SK-N-SH treated with all-trans-retinoic acid at 6 μM for 48 hours (cell line): ENCODE results near the gene PZP.

Experiments used
- ATAC-seq: fragments of 200-7000 bp; cut with Tn5 transposase; 3 replicates; pipeline ENCODE4 v1.9.1; 2020; ENCODE audit warnings: mild to moderate bottlenecking, moderate library complexity
- ARNTL ChIP-seq: fragments of 450-650 bp; formaldehyde crosslinking; IDR thresholded peaks from 2 replicates; pipeline ENCODE4 v1.5.0; 2020; ENCODE audit warnings: low read depth, mild to moderate bottlenecking, moderate library complexity, borderline replicate concordance
- BACH2 ChIP-seq: fragments of 250-450 bp; sonication (Bioruptor Pico); IDR thresholded peaks from 2 replicates; pipeline ENCODE4 v1.9.0; 2021; ENCODE audit warnings: mild to moderate bottlenecking, borderline replicate concordance
- CREB5 ChIP-seq: fragments of 250-450 bp; sonication (Bioruptor Pico); IDR thresholded peaks from 2 replicates; pipeline ENCODE4 v1.5.1; 2020; ENCODE audit warnings: low read depth, mild to moderate bottlenecking, moderate library complexity
- CSDC2 ChIP-seq: fragments of 250-450 bp; sonication (Bioruptor Pico); IDR thresholded peaks from 2 replicates; pipeline ENCODE4 v1.5.0; 2020; ENCODE audit warnings: mild to moderate bottlenecking, moderate library complexity
- ESRRG ChIP-seq: fragments of 250-450 bp; sonication (Bioruptor Pico); IDR thresholded peaks from 2 replicates; pipeline ENCODE4 v1.6.1; 2021; ENCODE audit warnings: mild to moderate bottlenecking
- GLIS3 ChIP-seq: fragments of 250-450 bp; sonication (Bioruptor Pico); IDR thresholded peaks from 2 replicates; pipeline ENCODE4 v1.5.0; 2020; ENCODE audit warnings: mild to moderate bottlenecking, moderate library complexity
- ISL1 ChIP-seq: fragments of 250-450 bp; sonication (Bioruptor Pico); IDR thresholded peaks from 2 replicates; pipeline ENCODE4 v2.1.2; 2022; ENCODE audit warnings: mild to moderate bottlenecking, moderate library complexity
- PATZ1 ChIP-seq: fragments of 250-450 bp; sonication (Bioruptor Pico); IDR thresholded peaks from 2 replicates; pipeline ENCODE4 v1.8.0; 2020; ENCODE audit warnings: mild to moderate bottlenecking, moderate library complexity, borderline replicate concordance
- POU6F1 ChIP-seq: fragments of 250-450 bp; sonication (Bioruptor Pico); IDR thresholded peaks from 2 replicates; pipeline ENCODE4 v1.8.0; 2021; ENCODE audit warnings: low read depth, mild to moderate bottlenecking, moderate library complexity, borderline replicate concordance
- PPARA ChIP-seq: fragments of 250-450 bp; sonication (Bioruptor Pico); IDR thresholded peaks from 2 replicates; pipeline ENCODE4 v1.5.0; 2020; ENCODE audit warnings: mild to moderate bottlenecking, borderline replicate concordance
- RARB ChIP-seq: fragments of 250-450 bp; sonication (Bioruptor Pico); IDR thresholded peaks from 2 replicates; pipeline ENCODE4 v1.8.0; 2021; ENCODE audit warnings: mild to moderate bottlenecking, moderate library complexity
- SNAI2 ChIP-seq: fragments of 250-450 bp; sonication (Bioruptor Pico); IDR thresholded peaks from 2 replicates; pipeline ENCODE4 v1.5.0; 2020; ENCODE audit warnings: mild to moderate bottlenecking, moderate library complexity
- TCF4 ChIP-seq: fragments of 250-450 bp; sonication (Bioruptor Pico); IDR thresholded peaks from 2 replicates; pipeline ENCODE4 v1.8.0; 2021; ENCODE audit warnings: mild to moderate bottlenecking, moderate library complexity, borderline replicate concordance
- TOX ChIP-seq: fragments of 250-450 bp; sonication (Bioruptor Pico); IDR thresholded peaks from 2 replicates; pipeline ENCODE4 v1.8.0; 2021; ENCODE audit warnings: mild to moderate bottlenecking, moderate library complexity, borderline replicate concordance
- TSHZ2 ChIP-seq: fragments of 250-450 bp; sonication (Bioruptor Pico); IDR thresholded peaks from 2 replicates; pipeline ENCODE4 v1.5.0; 2020; ENCODE audit warnings: mild to moderate bottlenecking, moderate library complexity
- ZC3H10 ChIP-seq: fragments of 250-450 bp; sonication (Bioruptor Pico); IDR thresholded peaks from 2 replicates; pipeline ENCODE4 v1.5.1; 2021; ENCODE audit warnings: mild to moderate bottlenecking, moderate library complexity
- ZFP3 ChIP-seq: fragments of 250-450 bp; sonication (Bioruptor Pico); IDR thresholded peaks from 2 replicates; pipeline ENCODE4 v1.5.0; 2020; ENCODE audit warnings: mild to moderate bottlenecking, moderate library complexity
- ZFP30 ChIP-seq: fragments of 450-650 bp; formaldehyde crosslinking; IDR thresholded peaks from 2 replicates; pipeline ENCODE4 v1.5.0; 2022; ENCODE audit warnings: mild to moderate bottlenecking, moderate library complexity
- ZNF565 ChIP-seq: fragments of 450-650 bp; formaldehyde crosslinking; conservative IDR thresholded peaks from 2 replicates; pipeline ENCODE4 v1.5.0; 2020; ENCODE audit warnings: low read depth, mild to moderate bottlenecking, moderate library complexity
- ZNF70 ChIP-seq: fragments of 450-650 bp; formaldehyde crosslinking; IDR thresholded peaks from 2 replicates; pipeline ENCODE4 v1.5.0; 2020; ENCODE audit warnings: mild to moderate bottlenecking, moderate library complexity
- ZNF8 ChIP-seq: fragments of 450-650 bp; formaldehyde crosslinking; IDR thresholded peaks from 2 replicates; pipeline ENCODE4 v1.5.0; 2020; ENCODE audit warnings: mild to moderate bottlenecking, moderate library complexity

The PZP gene

GRCh38 chr12:9211687-9212086, 3.5 kb upstream of the PZP start:
- ATAC-seq: no peak
- TF ChIP-seq POU6F1 (CRISPR knock-in tag) (no peak), ZFP30 (CRISPR knock-in tag) (no peak), PPARA (CRISPR knock-in tag) (no peak), ZFP3 (CRISPR knock-in tag) (no peak), BACH2 (CRISPR knock-in tag) (no peak), ZNF8 (CRISPR knock-in tag) (no peak), TOX (CRISPR knock-in tag) (no peak), CREB5 (CRISPR knock-in tag) (no peak), ZC3H10 (no peak), ARNTL (no peak), PATZ1 (CRISPR knock-in tag) (no peak), ZNF70 (CRISPR knock-in tag) (no peak), GLIS3 (CRISPR knock-in tag) (no peak), SNAI2 (CRISPR knock-in tag) (no peak), ZNF565 (CRISPR knock-in tag) (no peak), TCF4 (CRISPR knock-in tag) (no peak), ISL1 (CRISPR knock-in tag) (no peak), RARB (CRISPR knock-in tag) (no peak), CSDC2 (CRISPR knock-in tag) (no peak)

GRCh38 chr12:9204380-9204779, 3.8 kb downstream of the PZP start:
- ATAC-seq: no peak
- TF ChIP-seq ZNF70 (CRISPR knock-in tag) (no peak), TOX (CRISPR knock-in tag) (no peak), ISL1 (CRISPR knock-in tag) (no peak)

GRCh38 chr12:9198012-9198411, 10.2 kb downstream of the PZP start:
- no peak for ATAC-seq

GRCh38 chr12:9184276-9184675, 23.9 kb downstream of the PZP start:
- no peak for ATAC-seq
- no peak for TF ChIP-seq ZNF565 (CRISPR knock-in tag)
- TF ChIP-seq ZFP30 (CRISPR knock-in tag): no peak
- no peak for TF ChIP-seq SNAI2 (CRISPR knock-in tag)
- TF ChIP-seq CREB5 (CRISPR knock-in tag): no peak
- no peak for TF ChIP-seq BACH2 (CRISPR knock-in tag)
- no peak for TF ChIP-seq ESRRG (CRISPR knock-in tag)
- TF ChIP-seq ZC3H10: no peak
- no peak for TF ChIP-seq RARB (CRISPR knock-in tag)

More at GRCh38 chr12:9198012-9198411, 10.2 kb downstream of the PZP start:
- TF ChIP-seq TOX (CRISPR knock-in tag) (no peak), RARB (CRISPR knock-in tag) (no peak), ZNF70 (CRISPR knock-in tag) (no peak), BACH2 (CRISPR knock-in tag) (no peak), ZNF565 (CRISPR knock-in tag) (no peak), TCF4 (CRISPR knock-in tag) (no peak)

- no peak for ATAC-seq
- TF ChIP-seq TSHZ2 (CRISPR knock-in tag) (no peak), ARNTL (no peak), GLIS3 (CRISPR knock-in tag) (no peak), PPARA (CRISPR knock-in tag) (no peak), RARB (CRISPR knock-in tag) (no peak), ZC3H10 (no peak), BACH2 (CRISPR knock-in tag) (no peak), ZNF8 (CRISPR knock-in tag) (no peak), TCF4 (CRISPR knock-in tag) (no peak)
Measured at GRCh38 chr12:9180810-9181209, 27.4 kb downstream of the PZP start.
